NCI-H2171 treated with DMSO at 0.1 percent for 48 hours (cell line): ENCODE measurements around the gene BNIP5.

Experiments
- DNase-seq: peaks from one replicate; lab custom pipeline; 2025; lab: John Stamatoyannopoulos, UW

Gene BNIP5

GRCh38 chr6:36266913-36267644, 69.6 kb downstream of the BNIP5 start:
- no peak for DNase-seq
